ENCODE results near the gene SLC8A1. TPM values are rescaled to one million over a fixed set of nuclear protein-coding genes. Genes with fewer than 3 reads are reported as not detected.

Gene SLC8A1
- total and polyA plus RNA-seq, 10 of the 15 experiments (the other 5 are each of a cell fraction or from before 2014, with no cell fraction given): under 0.01 to 1.2 (median 0.01) TPM; not detected in 3

DNA sequence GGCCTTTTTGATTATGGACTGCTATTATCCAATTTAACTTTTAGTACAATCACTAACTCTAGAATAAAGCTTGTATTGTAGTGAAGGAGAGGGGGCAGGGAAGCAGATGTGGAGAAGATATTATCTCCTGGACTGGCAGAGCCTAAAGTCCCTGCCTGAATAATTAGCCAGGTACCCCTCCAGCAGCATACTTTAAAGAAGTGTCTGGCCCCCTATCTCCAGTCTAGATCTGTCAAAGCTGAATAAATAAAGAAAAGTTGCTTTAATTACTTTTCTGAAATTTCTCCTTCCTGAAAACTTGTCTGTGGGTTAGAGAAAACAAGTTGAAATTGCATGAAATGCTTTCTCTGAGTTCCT is 258.2 kb downstream of the SLC8A1 start:
- intact Hi-C loops (cut with micrococcal nuclease; ENCODE audit: unreplicated experiment): no loop called here
- no peaks in the 10 kb centered on the region for H4K20me1 ChIP-seq (ENCODE audit: control insufficient read depth, insufficient read depth)
- H3K9ac ChIP-seq (ENCODE audit: control insufficient read depth, insufficient read depth, low read length): no peak overlapping the region
- no peak overlapping the region for H3K27ac ChIP-seq (ENCODE audit: control insufficient read depth, insufficient read depth)
- H3K79me2 ChIP-seq (ENCODE audit: control insufficient read depth, insufficient read depth, low read length): no peaks in the 10 kb centered on the region
- FAIRE-seq (no peak), ATAC-seq (no peak), DNase-seq (ENCODE audit: low read depth, low spot score) (no peak)
- H3K27me3 ChIP-seq (replicated peaks in 1 of 2; ENCODE audit: control insufficient read depth in 2 of 2, insufficient read depth in 2 of 2, low read length in 1 of 2): no peaks in the 10 kb centered on the region
- ChIA-PET CTCF (no interaction called here), RAD21 (ENCODE audit: unreplicated experiment) (no interaction called here), POLR2A (no interaction called here), SMC1A (ENCODE audit: uncharacterized antibody, unreplicated experiment) (no interaction called here)
- H3K9me3 ChIP-seq (replicated peaks; ENCODE audit: control insufficient read depth, insufficient read depth, low read length): no peaks in the 10 kb centered on the region
- H3K4me3 ChIP-seq: no peak overlapping the region
- BruUV-seq (replicated peaks): no TSS peak
- in situ Hi-C loops (cut with MboI): no loop called here
- H3K4me1 ChIP-seq (ENCODE audit: control insufficient read depth, insufficient read depth, low read length): no peaks in the 10 kb centered on the region
- H2AFZ ChIP-seq (ENCODE audit: control insufficient read depth, low read depth, low read length): no peak overlapping the region
- H3K4me2 ChIP-seq (ENCODE audit: control insufficient read depth, insufficient read depth): no peak overlapping the region
- no peaks in the 10 kb centered on the region for H3K36me3 ChIP-seq (ENCODE audit: control insufficient read depth in 2 of 2, insufficient read depth in 2 of 2, low read length in 1 of 2)
- TF ChIP-seq, protein P1, sequence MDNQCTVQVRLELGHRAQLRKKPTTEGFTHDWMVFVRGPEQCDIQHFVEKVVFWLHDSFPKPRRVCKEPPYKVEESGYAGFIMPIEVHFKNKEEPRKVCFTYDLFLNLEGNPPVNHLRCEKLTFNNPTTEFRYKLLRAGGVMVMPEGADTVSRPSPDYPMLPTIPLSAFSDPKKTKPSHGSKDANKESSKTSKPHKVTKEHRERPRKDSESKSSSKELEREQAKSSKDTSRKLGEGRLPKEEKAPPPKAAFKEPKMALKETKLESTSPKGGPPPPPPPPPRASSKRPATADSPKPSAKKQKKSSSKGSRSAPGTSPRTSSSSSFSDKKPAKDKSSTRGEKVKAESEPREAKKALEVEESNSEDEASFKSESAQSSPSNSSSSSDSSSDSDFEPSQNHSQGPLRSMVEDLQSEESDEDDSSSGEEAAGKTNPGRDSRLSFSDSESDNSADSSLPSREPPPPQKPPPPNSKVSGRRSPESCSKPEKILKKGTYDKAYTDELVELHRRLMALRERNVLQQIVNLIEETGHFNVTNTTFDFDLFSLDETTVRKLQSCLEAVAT (IDR thresholded peaks at IDR 0.05): no peak
- no peak for TF ChIP-seq POLR2A (IDR thresholded peaks at IDR 0.05; ENCODE audit: low read depth, low read length)
- TF ChIP-seq ZNF274 (IDR thresholded peaks at IDR 0.05; ENCODE audit: insufficient read depth, insufficient read length): no peak
- no peak for TF ChIP-seq EGR1 (IDR thresholded peaks at IDR 0.05; ENCODE audit: borderline replicate concordance in 1 of 2, low read depth in 2 of 2, low read length in 2 of 2)
- TF ChIP-seq SRF (IDR thresholded peaks at IDR 0.05; ENCODE audit: low read depth in 2 of 2, low read length in 2 of 2): no peak
- TF ChIP-seq, protein P2, sequence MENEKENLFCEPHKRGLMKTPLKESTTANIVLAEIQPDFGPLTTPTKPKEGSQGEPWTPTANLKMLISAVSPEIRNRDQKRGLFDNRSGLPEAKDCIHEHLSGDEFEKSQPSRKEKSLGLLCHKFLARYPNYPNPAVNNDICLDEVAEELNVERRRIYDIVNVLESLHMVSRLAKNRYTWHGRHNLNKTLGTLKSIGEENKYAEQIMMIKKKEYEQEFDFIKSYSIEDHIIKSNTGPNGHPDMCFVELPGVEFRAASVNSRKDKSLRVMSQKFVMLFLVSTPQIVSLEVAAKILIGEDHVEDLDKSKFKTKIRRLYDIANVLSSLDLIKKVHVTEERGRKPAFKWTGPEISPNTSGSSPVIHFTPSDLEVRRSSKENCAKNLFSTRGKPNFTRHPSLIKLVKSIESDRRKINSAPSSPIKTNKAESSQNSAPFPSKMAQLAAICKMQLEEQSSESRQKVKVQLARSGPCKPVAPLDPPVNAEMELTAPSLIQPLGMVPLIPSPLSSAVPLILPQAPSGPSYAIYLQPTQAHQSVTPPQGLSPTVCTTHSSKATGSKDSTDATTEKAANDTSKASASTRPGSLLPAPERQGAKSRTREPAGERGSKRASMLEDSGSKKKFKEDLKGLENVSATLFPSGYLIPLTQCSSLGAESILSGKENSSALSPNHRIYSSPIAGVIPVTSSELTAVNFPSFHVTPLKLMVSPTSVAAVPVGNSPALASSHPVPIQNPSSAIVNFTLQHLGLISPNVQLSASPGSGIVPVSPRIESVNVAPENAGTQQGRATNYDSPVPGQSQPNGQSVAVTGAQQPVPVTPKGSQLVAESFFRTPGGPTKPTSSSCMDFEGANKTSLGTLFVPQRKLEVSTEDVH (IDR thresholded peaks at IDR 0.05; ENCODE audit: low read depth, partially characterized antibody): no peak
- no peak for TF ChIP-seq BACH1 (IDR thresholded peaks at IDR 0.05; ENCODE audit: borderline replicate concordance)
- TF ChIP-seq RB1 (IDR thresholded peaks at IDR 0.05; ENCODE audit: borderline replicate concordance): no peak
- TF ChIP-seq BCLAF1 (IDR thresholded peaks at IDR 0.05): no peak
- no peak for TF ChIP-seq TAF1 (IDR thresholded peaks at IDR 0.05; ENCODE audit: borderline replicate concordance, low read depth, low read length)
- TF ChIP-seq PAX5 (IDR thresholded peaks at IDR 0.05; ENCODE audit: borderline replicate concordance, low read depth, low read length): no peak
- TF ChIP-seq, protein P3, sequence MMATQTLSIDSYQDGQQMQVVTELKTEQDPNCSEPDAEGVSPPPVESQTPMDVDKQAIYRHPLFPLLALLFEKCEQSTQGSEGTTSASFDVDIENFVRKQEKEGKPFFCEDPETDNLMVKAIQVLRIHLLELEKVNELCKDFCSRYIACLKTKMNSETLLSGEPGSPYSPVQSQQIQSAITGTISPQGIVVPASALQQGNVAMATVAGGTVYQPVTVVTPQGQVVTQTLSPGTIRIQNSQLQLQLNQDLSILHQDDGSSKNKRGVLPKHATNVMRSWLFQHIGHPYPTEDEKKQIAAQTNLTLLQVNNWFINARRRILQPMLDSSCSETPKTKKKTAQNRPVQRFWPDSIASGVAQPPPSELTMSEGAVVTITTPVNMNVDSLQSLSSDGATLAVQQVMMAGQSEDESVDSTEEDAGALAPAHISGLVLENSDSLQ (IDR thresholded peaks at IDR 0.05): no peak
- no peak for TF ChIP-seq NR2C1 (IDR thresholded peaks at IDR 0.05)
- TF ChIP-seq, protein P4, sequence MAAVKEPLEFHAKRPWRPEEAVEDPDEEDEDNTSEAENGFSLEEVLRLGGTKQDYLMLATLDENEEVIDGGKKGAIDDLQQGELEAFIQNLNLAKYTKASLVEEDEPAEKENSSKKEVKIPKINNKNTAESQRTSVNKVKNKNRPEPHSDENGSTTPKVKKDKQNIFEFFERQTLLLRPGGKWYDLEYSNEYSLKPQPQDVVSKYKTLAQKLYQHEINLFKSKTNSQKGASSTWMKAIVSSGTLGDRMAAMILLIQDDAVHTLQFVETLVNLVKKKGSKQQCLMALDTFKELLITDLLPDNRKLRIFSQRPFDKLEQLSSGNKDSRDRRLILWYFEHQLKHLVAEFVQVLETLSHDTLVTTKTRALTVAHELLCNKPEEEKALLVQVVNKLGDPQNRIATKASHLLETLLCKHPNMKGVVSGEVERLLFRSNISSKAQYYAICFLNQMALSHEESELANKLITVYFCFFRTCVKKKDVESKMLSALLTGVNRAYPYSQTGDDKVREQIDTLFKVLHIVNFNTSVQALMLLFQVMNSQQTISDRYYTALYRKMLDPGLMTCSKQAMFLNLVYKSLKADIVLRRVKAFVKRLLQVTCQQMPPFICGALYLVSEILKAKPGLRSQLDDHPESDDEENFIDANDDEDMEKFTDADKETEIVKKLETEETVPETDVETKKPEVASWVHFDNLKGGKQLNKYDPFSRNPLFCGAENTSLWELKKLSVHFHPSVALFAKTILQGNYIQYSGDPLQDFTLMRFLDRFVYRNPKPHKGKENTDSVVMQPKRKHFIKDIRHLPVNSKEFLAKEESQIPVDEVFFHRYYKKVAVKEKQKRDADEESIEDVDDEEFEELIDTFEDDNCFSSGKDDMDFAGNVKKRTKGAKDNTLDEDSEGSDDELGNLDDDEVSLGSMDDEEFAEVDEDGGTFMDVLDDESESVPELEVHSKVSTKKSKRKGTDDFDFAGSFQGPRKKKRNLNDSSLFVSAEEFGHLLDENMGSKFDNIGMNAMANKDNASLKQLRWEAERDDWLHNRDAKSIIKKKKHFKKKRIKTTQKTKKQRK (IDR thresholded peaks at IDR 0.05; ENCODE audit: low read depth, low read length): no peak

Data from GM12878 (cell line).